GM13976 (cell line): ENCODE measurements around the gene MSI2.

ENCODE experiments used
- DNase-seq: peaks from one replicate; pipeline ENCODE4 v3.0.0; 2012; ENCODE audit warnings: low spot score
- CTCF ChIP-seq: IDR thresholded peaks from 2 replicates; pipeline ENCODE4 v1.5.1; 2012; ENCODE audit warnings: borderline replicate concordance, mild to moderate bottlenecking; ENCODE audit not compliant: insufficient read depth; ENCODE audit errors: extremely low read depth, missing control alignments, control extremely low read depth
- in situ Hi-C: fragments of 300-500 bp; cut with MboI; formaldehyde crosslinking; loops from one replicate; pipeline ENCODE4 v1.12.0; 2022; ENCODE audit warnings: low sequenced_read_pairs, mixed read lengths, inconsistent platforms; ENCODE audit not compliant: unreplicated experiment

MSI2 gene

DNA sequence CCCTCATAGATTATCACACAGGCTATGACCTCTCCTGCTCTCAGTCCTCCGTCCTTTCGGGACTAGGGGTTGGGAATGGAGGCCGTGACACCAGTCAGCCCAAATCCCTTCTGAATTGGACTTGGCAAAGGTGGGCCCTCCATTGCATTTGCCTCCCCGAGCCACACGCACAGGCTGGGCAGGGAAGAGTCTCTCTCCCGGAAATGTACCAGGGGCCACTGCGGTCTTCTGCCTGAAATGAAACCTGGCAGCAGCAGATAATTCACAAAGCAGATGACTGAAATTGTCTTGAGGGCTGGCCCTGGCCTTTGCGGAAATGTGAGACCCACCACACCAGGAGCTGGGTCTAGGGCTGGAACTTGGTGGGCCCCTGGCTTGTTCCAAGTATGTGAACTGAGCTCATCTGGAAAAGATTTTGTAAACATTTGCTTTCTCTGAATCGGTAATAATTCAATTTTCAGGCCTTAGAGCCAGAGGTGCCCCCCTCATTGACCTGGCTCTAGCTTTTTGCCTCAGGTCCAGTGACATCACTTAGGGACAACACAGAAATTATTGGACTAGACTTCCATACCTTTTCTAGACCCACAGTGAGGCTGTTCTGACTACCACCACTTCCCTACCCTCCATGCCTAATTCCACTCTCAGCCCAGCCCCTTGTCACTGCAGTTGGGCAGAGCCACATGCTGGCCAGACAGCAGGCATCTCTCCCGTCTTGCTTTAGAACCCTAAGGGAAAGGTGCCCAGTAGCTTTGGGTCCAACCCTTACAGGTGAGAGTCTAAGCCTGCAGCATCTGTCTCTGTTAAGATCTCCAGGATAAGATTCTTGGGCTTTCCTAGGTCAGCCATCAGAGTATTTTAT is 413.6 kb downstream of the MSI2 start:
- peak; percentile 7 for DNase-seq
- in situ Hi-C loops = loop anchor here (10.0 kb wide), 1 partner anchor 425 kb away; no protein-coding TSS in a partner anchor
- no peak for TF ChIP-seq CTCF

GRCh38 chr17:57670769-57671569 is 414.6 kb downstream of the MSI2 start:
- in situ Hi-C loops = no loop called here
- peak; percentile 18 for DNase-seq
- no peak for TF ChIP-seq CTCF

GRCh38 chr17:57671667-57672632 is 415.6 kb downstream of the MSI2 start:
- in situ Hi-C loops = no loop called here
- DNase-seq = peak; percentile 89
- peak; percentile 95 for TF ChIP-seq CTCF

DNA sequence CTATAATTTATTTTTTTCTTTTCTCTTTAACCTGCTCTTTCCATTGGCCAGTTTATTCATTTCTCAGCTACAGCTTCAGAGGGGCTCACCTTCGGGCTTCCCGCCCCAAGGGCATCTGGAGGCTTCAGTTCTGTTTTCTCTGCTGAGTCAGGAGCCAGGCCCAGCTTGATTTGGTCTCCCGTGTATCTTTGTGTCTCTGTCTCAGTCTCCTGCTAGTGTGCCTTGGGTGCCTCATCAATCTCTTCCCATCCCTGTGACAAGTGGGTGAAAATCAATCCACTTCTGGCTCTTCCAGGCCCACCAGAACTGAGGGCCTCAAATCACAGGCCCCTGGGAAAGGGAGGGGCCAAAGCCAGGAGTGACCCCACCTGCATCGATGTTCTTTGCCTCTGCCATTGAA is 416.6 kb downstream of the MSI2 start:
- in situ Hi-C loops = no loop called here
- TF ChIP-seq CTCF = no peak

DNA sequence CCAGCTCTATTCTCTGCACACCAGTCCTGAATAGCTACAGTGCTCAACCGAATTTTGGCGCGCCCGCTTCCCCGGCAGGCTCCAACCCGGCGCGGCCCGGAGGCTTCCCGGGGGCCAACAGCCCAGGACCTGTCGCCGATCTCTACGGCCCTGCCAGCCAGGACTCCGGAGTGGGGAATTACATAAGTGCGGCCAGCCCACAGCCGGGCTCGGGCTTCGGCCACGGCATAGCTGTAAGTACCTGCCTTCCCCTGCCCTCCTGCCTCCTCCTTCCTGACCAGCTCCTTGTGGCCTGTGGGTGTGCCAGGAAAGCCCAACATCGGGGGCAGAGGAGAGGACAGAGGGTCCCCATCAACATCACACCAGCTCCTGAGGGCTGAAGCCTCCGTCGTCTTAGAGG is 418.6 kb downstream of the MSI2 start:
- in situ Hi-C loops = no loop called here
- DNase-seq = no peak
- TF ChIP-seq CTCF = no peak

More for the DNA sequence above, 416.6 kb downstream of the MSI2 start:
- peak; percentile 20 for DNase-seq
